Measurements from ENCODE around the gene PCLO.

Gene PCLO

DNA sequence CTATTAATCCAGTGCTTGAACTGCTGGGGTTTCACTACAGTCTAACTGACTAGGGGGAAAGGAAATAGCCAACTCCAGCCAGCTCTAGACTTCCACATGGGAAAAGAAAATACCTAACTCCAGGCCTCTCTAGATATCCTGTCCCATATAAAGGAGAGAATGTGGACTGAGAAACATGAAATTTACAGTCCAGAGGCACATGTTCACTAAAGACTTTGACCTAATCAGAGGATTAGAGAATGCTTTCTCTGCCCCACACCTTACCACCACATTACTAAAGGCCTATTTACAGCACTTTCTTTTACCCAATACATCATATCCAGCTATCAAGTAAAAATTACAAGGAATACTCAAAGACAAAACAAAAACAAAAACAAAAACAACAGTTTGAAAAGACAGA lies 164.2 kb downstream of the PCLO start:
- FAIRE-seq (no peak), DNase-seq (ENCODE audit: insufficient read length) (no peak)
- TF ChIP-seq POLR2A (IDR thresholded peaks at IDR 0.05; ENCODE audit: low read depth, low read length) (no peak), TAF1 (IDR thresholded peaks at IDR 0.05; ENCODE audit: borderline replicate concordance, low read depth, low read length) (no peak), POLR2AphosphoS5 (IDR thresholded peaks at IDR 0.05; ENCODE audit: low read depth, low read length) (no peak)

- FAIRE-seq (no peak), DNase-seq (ENCODE audit: insufficient read length) (no peak)
- TF ChIP-seq TAF1 (IDR thresholded peaks at IDR 0.05; ENCODE audit: borderline replicate concordance, low read depth, low read length) (no peak), POLR2AphosphoS5 (IDR thresholded peaks at IDR 0.05; ENCODE audit: low read depth, low read length) (no peak), POLR2A (IDR thresholded peaks at IDR 0.05; ENCODE audit: low read depth, low read length) (no peak)
Observed at GRCh38 chr7:82985144-82985802, 177.4 kb downstream of the PCLO start.

DNA sequence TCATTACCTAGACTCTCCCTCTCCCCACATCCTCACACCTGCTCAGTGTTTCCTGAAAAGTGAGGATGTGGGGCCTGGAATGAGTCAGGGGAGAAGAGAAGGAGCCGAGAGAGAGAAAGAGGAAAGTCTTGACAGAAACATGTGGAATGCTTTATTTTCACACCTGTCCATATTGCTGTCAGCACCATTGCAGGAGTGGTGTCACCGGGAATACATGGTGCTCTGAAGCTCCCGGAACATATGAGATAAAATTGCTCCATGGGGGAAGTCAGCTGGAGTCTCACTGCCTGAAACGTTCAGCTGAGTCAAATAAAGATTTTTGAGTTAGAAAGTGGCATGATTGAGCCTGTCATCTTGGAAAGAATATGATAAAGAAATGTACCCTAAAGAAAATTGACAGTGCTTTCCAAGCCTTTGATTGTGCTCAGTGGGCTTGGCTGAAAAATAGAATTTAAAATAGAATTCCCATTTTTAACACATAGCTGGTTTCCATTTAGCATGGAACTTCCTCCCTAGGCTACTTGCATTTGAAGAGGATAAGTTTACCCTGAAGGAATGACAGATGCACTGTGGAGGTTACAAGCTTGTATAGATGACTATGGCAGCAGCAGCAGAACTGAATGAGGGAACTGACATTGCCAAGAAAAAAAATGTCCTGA lies 182.4 kb downstream of the PCLO start:
- TF ChIP-seq POLR2AphosphoS5 (IDR thresholded peaks at IDR 0.05; ENCODE audit: low read depth, low read length) (no peak), POLR2A (IDR thresholded peaks at IDR 0.05; ENCODE audit: low read depth, low read length) (no peak), TAF1 (IDR thresholded peaks at IDR 0.05; ENCODE audit: borderline replicate concordance, low read depth, low read length) (no peak)
- FAIRE-seq = no peak
- no peak for DNase-seq (ENCODE audit: insufficient read length)

GRCh38 chr7:82975811-82976468 lies 186.7 kb downstream of the PCLO start:
- DNase-seq (ENCODE audit: insufficient read length) (no peak), FAIRE-seq (no peak)
- no peak for TF ChIP-seq POLR2AphosphoS5 (IDR thresholded peaks at IDR 0.05; ENCODE audit: low read depth, low read length)
- TF ChIP-seq TAF1 (IDR thresholded peaks at IDR 0.05; ENCODE audit: borderline replicate concordance, low read depth, low read length) = no peak
- TF ChIP-seq POLR2A (IDR thresholded peaks at IDR 0.05; ENCODE audit: low read depth, low read length) = no peak

GRCh38 chr7:82972135-82972534 lies 190.5 kb downstream of the PCLO start:
- no peak for TF ChIP-seq TAF1 (IDR thresholded peaks at IDR 0.05; ENCODE audit: borderline replicate concordance, low read depth, low read length)
- no peak for TF ChIP-seq POLR2A (IDR thresholded peaks at IDR 0.05; ENCODE audit: low read depth, low read length)
- TF ChIP-seq POLR2AphosphoS5 (IDR thresholded peaks at IDR 0.05; ENCODE audit: low read depth, low read length) = no peak
- no peak for FAIRE-seq
- DNase-seq (ENCODE audit: insufficient read length) = no peak

GRCh38 chr7:82965088-82966036 lies 197.3 kb downstream of the PCLO start:
- FAIRE-seq (no peak), DNase-seq (ENCODE audit: insufficient read length) (no peak)
- no peak for TF ChIP-seq POLR2AphosphoS5 (IDR thresholded peaks at IDR 0.05; ENCODE audit: low read depth, low read length)
- no peak for TF ChIP-seq POLR2A (IDR thresholded peaks at IDR 0.05; ENCODE audit: low read depth, low read length)
- TF ChIP-seq TAF1 (IDR thresholded peaks at IDR 0.05; ENCODE audit: borderline replicate concordance, low read depth, low read length) = no peak

GRCh38 chr7:82964150-82964882 lies 198.4 kb downstream of the PCLO start:
- TF ChIP-seq POLR2A (IDR thresholded peaks at IDR 0.05; ENCODE audit: low read depth, low read length) (no peak), POLR2AphosphoS5 (IDR thresholded peaks at IDR 0.05; ENCODE audit: low read depth, low read length) (no peak), TAF1 (IDR thresholded peaks at IDR 0.05; ENCODE audit: borderline replicate concordance, low read depth, low read length) (no peak)
- FAIRE-seq (no peak), DNase-seq (ENCODE audit: insufficient read length) (no peak)

DNA sequence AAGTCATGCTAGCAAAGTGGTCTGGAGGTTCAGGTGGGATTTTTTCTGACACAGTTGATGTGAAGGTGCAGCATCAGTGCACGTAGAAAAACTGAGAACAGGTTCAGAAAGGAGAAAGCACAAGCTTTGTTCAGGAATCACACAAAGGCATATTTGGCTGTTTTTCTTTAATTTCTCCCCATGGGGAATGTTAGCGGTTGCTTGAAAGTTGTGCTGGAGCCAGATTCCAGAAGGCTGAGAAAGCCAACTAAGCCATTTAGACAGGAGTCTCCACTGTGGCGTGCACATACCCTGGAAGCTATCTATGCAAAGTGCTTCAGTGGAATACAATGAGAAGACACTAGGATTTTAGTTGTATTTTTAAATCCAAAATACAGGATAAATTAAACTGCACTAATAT lies 201.4 kb downstream of the PCLO start:
- FAIRE-seq (no peak), DNase-seq (ENCODE audit: insufficient read length) (no peak)
- TF ChIP-seq TAF1 (IDR thresholded peaks at IDR 0.05; ENCODE audit: borderline replicate concordance, low read depth, low read length) (no peak), POLR2AphosphoS5 (IDR thresholded peaks at IDR 0.05; ENCODE audit: low read depth, low read length) (no peak), POLR2A (IDR thresholded peaks at IDR 0.05; ENCODE audit: low read depth, low read length) (no peak)

DNA sequence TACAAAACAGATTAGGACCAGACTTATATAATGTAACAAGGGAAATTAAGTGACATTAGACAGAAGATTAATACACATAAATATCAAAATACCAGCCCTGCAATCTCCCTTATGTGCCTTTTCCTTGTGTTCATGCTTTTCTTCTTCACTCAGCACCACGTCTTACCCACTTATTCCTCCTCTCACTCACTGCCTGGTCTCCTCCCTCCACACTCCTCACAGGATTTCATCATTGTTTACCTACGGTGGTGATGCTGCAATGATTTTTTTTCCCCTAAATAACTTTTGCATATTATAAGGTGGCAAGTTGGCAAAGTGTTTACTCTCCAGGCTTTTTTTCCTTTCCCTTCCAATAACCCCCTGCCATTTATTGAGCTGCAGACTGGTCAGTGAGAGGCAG lies 203.2 kb downstream of the PCLO start:
- DNase-seq (ENCODE audit: insufficient read length) = no peak
- TF ChIP-seq POLR2AphosphoS5 (IDR thresholded peaks at IDR 0.05; ENCODE audit: low read depth, low read length) (no peak), TAF1 (IDR thresholded peaks at IDR 0.05; ENCODE audit: borderline replicate concordance, low read depth, low read length) (no peak), POLR2A (IDR thresholded peaks at IDR 0.05; ENCODE audit: low read depth, low read length) (no peak)
- no peak for FAIRE-seq

GRCh38 chr7:82957521-82957920 lies 205.2 kb downstream of the PCLO start:
- FAIRE-seq = no peak
- no peak for DNase-seq (ENCODE audit: insufficient read length)
- TF ChIP-seq POLR2A (IDR thresholded peaks at IDR 0.05; ENCODE audit: low read depth, low read length) (no peak), POLR2AphosphoS5 (IDR thresholded peaks at IDR 0.05; ENCODE audit: low read depth, low read length) (no peak), TAF1 (IDR thresholded peaks at IDR 0.05; ENCODE audit: borderline replicate concordance, low read depth, low read length) (no peak)
